GM23248 (cell line): ENCODE measurements around the gene ELL2.
"Not testable (repeated sequence)": the region's sequence is repeated elsewhere in the genome, so short reads cannot be mapped to it uniquely, and the experiment has no call there.

Source experiments
- EZH2 ChIP-seq: fragments of 200-600 bp; sonication (generic); IDR thresholded peaks from 2 replicates; pipeline ENCODE4 v1.6.1; 2018; ENCODE audit warnings: antibody characterized with exemption, mild to moderate bottlenecking; ENCODE audit not compliant: insufficient read depth, poor library complexity, severe bottlenecking
- EZH2phosphoT487 ChIP-seq: fragments of 200-600 bp; sonication (generic); IDR thresholded peaks from 2 replicates; pipeline ENCODE4 v1.6.1; 2018; ENCODE audit warnings: antibody characterized with exemption, moderate library complexity, mild to moderate bottlenecking, low read depth; ENCODE audit not compliant: insufficient read depth

- TF ChIP-seq EZH2, EZH2phosphoT487: not testable (repeated sequence)
Measured at GRCh38 chr5:95906398-95906797, 55.3 kb downstream of the ELL2 start.
